ENCODE results near the gene TKT. TPM values are rescaled to one million over a fixed set of nuclear protein-coding genes. Genes with fewer than 3 reads are reported as not detected.

Gene TKT
- total RNA-seq, 1 donor from 2014 or later, result 231 TPM

DNA sequence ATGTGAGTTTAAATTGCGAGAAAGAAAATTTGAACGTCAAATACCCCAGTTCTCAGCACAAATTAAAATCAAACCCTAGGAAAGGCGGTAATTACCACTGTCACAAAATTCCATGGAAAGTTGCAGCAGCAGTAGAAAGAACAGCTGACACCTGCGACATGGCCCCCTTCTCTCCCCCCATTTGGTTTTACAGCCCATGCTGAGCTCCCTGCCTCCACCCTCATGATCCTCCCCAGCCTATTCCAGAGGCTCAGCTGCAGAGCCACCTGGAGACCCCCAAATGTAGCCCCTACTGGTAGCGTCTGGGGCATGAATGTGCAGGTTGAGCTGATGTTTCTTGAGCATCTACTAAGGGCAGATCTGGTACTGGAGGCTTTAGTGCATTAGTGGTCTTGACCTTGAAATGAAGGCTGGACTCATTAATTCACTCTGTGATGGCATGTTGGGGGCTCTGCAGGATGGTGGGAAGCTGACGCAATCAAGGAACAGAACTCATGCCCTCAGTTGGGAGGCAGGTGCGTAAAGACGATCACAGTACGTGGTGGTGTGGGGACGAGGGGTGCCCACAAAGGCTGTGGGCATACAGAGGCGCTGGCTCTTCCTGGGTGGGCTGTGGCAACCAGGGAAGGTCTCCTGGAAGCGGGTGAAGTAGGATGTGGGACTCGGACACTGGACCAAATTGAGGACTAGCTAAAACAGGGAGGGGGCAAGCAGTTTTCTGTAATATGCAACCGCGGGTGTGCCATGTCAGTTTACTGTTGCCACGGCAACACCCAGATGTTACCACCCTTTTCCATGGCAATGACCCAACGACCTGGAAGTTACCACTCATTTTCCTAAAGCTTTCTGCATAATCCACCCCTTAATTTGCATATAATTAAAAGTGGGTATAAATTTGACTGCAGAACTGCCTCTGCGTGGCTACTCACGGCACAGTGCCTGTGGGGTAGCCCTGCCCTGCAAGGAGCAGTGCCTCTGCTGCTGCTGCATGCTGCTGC, 55.0 kb downstream of the TKT start:
- intact Hi-C loops (cut with micrococcal nuclease), result no loop called here

DNA sequence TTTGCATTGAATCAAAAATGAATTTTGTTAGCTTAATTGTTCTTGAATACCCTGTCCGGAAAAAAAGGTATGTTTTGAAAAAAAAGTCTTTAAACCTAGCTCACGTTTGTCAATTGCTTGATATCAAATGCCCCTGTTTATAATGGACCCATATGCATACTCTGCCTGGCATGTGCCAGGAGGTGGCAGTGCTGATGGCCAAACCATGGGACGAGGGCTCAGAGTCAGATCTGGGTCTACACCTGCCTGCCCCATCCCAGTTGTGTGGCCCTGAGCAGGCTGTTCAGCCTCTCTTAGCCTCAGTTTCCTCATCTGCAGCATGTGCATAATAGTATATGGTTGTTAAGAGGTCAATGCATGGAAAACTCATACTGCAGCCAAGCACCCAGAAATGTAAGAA, 56.0 kb downstream of the TKT start:
- intact Hi-C loops (cut with micrococcal nuclease), result no loop called here

DNA sequence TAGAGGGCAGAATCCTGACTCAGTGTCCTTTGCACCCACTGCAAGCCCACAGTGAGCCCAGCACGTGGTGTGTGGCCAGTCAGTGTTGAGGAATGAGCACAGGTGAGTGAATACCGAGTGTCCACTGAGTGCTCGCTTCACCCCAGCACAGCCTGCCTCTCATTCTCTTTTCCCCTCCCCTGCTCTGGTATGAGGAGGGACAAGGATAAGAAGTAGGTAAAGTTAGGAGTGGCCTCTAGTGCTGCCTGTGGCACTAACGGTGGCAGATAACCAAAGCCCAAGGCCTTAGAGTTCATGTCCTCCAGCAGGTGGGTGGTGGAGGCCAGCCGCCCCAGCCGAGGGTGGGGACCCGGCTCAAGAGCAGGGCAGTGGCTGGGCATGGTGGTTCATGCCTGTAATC, 56.8 kb downstream of the TKT start:
- intact Hi-C loops (cut with micrococcal nuclease), result no loop called here

DNA sequence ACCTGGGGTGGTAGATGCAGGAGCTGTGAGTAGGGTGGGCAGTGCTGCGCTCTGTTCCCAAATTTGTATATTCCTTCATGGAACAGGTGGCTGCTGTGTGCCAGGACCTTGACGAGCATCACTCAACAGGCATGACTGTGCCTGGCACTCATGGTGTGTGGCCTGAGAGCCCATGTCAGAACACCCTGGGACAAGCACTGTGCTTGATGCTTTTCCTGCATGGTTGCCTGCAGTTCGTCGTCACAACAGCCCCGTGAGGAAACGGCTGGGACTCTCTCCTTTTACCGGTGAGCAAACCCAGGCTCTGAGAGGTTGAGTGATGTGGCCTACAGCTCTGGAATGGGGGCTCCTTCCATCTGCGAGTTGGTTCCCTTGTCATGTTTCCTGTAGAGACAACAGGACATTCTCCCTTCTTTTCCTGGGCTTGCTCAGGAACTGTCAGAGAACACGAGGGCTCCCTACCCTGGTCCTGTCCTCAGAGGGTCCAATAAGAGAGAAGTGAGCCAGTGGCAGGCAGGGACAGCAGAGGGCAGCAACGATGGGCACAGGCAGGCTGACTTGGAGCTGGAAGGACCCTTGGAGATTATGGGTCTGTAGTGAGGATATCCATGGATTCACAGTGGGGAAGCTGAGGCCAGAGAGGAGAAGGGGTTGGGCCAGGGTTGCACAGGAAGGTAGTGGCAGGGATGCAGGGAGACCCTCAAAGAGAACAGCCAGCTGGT, 57.4 kb downstream of the TKT start:
- intact Hi-C loops (cut with micrococcal nuclease), result no loop called here

GRCh38 chr3:53196575-53197407, 59.0 kb downstream of the TKT start:
- intact Hi-C loops (cut with micrococcal nuclease), result loop anchor here (1.0 to 2.0 kb wide), 7 partner anchors 36 to 454 kb away; partner anchors contain the start of genes PRKCD and RFT1

GRCh38 chr3:53195602-53196574, 59.9 kb downstream of the TKT start:
- intact Hi-C loops (cut with micrococcal nuclease), result loop anchor here (1.0 to 2.0 kb wide), 7 partner anchors 35 to 454 kb away; partner anchors contain the start of genes PRKCD and RFT1

DNA sequence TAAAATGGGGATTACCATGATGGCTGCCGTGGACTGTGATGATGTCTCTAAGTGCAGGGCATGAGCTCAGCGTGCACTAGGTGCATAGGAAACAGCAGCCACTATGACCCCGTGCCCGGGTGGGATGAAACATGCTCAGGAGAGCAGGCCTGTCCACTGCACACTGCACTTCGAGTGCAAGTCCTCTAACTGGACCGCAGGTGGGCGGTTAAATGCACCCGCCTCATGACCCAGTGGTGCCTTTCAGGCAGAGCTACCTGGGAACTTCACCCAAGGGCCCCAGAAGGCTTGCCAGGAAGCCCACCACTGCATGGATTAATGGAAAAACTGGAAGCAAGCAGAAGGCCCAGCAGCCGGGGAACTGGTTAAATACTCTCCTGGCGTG, 60.8 kb downstream of the TKT start:
- intact Hi-C loops (cut with micrococcal nuclease), result no loop called here

GRCh38 chr3:53194210-53195065, 61.4 kb downstream of the TKT start:
- intact Hi-C loops (cut with micrococcal nuclease), result no loop called here

DNA sequence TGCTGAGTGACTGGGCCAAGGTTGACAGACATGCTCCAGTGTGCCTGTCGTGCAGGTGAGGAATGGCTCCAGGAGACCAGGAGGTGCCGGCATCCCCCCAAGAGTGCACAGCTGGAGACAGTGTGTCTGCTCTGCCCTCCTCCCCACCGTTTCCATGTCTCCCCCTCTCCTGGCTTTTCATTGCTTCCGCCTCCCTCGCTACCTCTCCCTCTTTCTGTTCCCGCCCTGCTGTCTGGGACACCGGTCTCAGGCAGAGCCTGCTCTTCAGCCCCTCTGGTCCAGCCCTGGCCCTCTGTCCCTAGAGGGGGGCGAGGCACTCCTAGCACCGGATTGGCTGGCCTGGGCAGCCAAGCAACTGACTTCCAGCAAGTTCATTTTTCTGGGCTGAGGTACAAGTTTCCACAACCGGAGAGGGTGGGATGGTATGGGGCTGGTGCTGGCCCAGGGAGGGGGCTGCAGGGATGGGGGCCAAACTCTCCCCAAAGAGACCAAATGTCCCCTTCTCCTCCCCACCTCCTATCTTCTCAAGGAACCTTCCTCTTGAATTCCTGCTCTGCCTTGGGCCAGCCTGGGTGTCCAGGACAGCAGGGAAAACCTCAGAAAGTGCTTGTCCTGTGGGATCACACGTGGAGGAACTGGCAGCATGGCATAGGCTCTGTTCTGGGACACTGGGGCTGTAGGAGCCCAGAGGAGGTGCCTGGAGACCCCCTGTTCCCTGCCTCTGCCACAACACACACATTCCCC, 62.2 kb downstream of the TKT start:
- intact Hi-C loops (cut with micrococcal nuclease), result no loop called here

DNA sequence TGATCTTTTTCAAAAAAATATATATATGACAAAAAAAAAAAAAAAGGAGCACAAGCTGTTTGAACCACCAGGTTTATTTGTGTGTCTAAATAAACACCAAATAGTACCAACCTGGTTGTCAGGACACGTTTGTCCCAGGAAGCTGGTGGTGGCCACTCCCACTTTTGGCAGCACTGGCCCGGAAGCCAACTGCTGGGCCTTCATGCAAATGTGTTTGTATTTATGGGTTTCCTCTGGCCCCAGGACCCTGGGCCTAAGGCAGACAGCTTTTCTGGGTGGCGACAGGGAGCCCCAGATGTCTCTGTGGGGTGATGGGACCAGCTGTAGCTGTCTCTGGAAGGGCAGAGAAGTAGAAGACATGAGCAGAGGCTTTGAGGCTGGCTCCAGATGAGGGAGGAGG, 63.2 kb downstream of the TKT start:
- intact Hi-C loops (cut with micrococcal nuclease), result no loop called here

DNA sequence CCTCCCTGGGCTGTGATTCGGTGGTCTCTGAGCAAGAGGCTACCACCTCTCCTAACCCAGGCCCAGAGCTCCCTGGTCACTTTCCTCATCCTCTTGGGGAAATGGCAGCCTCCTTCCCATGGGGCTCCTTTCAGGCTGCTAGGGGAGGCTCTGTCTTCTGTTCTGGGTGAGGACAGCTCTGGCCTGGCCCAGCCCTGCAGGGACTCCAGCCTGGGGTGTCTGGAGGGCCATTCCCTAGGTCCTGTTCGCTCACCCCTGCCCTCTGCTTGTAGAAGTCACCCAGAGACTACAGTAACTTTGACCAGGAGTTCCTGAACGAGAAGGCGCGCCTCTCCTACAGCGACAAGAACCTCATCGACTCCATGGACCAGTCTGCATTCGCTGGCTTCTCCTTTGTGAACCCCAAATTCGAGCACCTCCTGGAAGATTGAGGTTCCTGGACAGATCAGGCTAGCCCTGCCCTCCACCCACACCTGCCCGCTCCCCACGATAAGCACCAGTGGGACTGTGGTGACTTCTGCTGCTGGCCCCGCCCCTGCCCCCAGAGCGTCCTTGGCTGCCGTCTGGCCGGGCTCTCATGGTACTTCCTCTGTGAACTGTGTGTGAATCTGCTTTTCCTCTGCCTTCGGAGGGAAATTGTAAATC, 63.9 kb downstream of the TKT start:
- intact Hi-C loops (cut with micrococcal nuclease), result no loop called here

DNA sequence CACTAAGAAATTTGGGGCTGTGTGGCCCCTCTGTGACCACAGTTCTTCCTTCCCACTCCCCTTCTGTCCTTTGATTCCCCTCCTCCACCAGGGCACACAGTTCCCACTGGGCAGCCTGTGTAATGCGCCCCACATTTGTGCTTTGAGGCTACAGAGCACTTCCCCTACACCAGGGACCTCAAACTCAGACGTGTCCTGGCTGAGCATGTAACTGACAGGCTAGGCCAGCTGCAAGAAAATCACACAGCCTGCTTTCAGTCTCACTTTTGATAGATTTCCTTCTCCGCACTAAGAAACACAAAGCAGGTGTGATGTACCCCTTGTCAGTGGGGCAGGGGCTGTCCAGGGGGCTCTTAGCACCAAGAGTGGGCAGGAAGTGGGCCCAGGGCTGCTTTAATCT, 65.2 kb downstream of the TKT start:
- intact Hi-C loops (cut with micrococcal nuclease), result no loop called here

DNA sequence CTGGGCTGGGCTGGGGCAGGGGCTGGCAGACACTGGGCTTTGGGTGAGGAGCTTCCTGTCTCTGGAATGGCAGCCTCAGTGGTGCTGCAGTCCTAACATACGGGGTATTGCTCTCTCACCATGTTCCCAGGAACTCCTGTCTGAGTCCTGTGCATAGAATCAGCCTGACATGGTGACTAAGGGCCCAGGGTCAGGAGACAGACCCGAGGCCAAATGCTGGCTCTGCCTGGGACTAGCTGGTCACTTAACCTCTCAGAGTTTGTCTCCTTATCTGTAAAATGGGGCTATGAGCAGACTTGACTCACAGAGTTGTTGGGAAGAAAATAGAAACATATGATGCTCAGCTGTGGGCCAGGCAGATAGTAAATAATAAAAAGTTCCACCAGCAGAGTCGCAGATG, 66.5 kb downstream of the TKT start:
- intact Hi-C loops (cut with micrococcal nuclease), result no loop called here

DNA sequence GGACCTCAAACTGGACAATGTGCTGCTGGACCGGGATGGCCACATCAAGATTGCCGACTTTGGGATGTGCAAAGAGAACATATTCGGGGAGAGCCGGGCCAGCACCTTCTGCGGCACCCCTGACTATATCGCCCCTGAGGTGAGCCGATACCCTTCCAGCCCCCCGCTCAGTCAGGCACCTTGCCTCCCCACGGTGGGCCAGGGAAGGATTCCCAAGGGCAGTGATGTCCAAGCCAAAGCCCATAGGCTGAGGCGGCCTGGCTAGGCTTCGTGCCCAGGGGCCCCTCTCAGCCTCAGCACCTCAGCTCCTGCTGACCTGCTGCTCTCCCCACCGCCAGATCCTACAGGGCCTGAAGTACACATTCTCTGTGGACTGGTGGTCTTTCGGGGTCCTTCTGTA, 67.1 kb downstream of the TKT start:
- intact Hi-C loops (cut with micrococcal nuclease), result no loop called here

GRCh38 chr3:53188136-53188685, 67.6 kb downstream of the TKT start:
- intact Hi-C loops (cut with micrococcal nuclease), result no loop called here

DNA sequence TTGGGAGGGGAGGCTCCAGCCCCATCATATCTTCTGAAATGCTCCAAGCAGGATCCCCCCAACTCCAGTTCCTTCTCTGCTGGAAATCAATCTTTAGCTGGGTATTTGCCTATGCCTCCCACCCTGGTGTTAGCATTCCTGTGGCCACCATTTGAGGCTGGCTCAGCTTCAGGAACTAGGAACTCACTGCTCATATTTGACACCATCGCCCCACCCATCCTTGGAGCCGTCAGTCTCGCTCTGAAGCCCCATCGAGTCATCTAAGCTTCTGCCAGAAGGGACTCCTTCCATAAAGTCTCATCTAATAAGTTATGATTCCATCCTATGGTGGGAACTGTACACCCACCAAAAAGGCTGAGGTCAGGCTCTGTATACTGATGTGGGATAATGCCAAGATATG, 68.4 kb downstream of the TKT start:
- intact Hi-C loops (cut with micrococcal nuclease), result no loop called here

- intact Hi-C loops (cut with micrococcal nuclease), result no loop called here
These were observed 69.1 kb downstream of the TKT start for GRCh38 chr3:53186726-53187125.
